Pulmonary artery endothelial cell (primary cell): ENCODE results near the gene CBFA2T2. TPM values are rescaled to one million over a fixed set of nuclear protein-coding genes. Genes with fewer than 3 reads are reported as not detected.

ENCODE experiments used
- DNase-seq: peaks from one replicate; pipeline ENCODE4 v3.0.0-alpha.2; 2011; ENCODE audit warnings: low read depth, low spot score
- total RNA-seq: library from RNA; depleted of rRNA; stranded (reverse); fragments of >200 nt; gene quantifications from 2 replicates; pipeline ENCODE4 v1.2.3, GENCODE V29; 2014

Gene CBFA2T2
- total RNA-seq, 1 donor from 2014 or later = 3.0 TPM

DNA sequence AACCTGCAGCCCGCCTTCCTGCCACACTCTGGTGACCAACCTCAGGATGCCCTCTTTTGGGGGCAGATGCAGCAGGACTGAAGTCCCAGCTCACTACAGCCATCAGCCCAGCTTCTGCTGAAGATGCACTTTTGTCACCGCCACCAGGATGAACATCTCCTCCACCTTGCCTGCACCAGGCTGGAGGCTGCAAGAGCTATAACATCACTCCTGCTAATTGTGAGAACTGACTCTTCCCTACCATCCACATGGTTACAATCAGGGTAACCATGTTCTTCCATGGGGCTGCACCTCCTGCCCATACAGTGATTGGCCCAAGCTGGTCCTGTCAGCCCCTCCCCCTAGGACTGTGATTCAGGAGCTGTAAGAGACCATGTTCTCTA is 174.9 kb downstream of the CBFA2T2 start:
- DNase-seq = no peak

DNA sequence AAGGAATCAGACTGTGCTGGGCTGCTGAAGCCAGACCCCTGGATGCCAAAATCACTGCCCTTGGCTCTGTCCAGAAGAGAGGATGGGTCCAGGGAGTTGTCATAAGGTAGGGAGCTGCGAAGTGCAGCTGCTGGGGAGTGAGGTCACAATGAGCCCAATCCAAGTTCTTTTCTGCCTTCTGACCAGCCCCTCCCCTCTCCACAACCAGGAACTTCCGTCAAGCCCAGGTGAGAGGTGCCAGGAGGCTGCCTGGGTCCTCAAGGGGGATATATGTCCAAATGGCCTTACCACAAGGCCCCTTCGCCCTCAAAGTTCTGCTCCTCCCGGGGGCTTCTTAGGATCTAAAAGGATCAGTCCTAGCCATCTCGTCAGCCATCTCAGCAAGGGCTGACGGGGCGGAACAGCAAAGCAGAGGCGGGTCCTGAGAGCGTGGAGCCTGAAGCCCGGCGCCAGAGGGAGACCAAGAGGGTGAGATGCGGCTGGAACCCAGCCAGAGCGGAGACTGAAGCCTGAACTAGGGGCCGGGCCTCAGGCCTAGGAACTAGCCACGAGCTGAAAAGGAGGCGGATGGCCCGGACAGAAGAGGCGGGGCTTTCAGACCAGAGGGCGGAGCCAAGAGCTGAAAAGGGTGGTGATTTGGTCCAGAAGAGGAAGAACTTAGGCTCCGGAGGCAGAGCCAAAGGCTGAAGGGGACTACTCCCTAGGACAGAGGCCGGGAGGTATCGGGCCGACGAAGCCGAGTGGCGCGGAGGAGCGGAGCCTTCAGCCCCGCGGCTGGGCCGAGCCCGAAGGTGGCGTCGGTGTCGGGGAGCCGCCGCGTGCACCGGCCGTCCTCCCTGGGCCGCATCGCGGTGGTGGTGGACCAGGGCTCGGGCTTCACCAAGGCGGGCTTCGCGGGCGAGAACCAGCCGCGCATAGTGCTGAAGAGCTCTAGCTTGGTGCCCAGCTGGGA is 176.7 kb downstream of the CBFA2T2 start, which contains the start of gene ACTL10:
Gene ACTL10 (plus strand): TSS at position 651 of the 952 bp plus-strand sequence. CDS start 555 bp downstream, outside the sequence.
- DNase-seq = peak; percentile 88

DNA sequence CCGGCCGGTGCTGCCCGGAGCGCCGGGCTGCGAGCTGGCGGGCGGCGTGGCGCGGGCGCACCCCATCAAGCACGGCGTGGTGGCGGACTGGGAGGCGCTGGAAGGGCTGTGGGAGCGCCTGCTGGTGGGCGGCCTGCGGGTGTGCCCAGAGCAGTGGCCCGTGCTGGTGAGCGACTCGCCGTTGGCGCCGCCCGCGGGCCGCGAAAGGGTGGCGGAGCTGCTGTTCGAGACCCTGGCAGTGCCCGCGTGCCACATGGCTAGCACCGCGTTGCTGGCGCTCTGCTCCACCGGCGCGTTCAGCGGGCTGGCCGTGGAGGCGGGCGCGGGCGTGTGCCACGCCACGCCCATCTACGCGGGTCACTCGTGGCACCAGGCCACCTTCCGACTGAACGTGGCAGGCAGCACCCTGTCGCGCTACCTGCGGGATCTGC is 177.4 kb downstream of the CBFA2T2 start:
- no peak for DNase-seq

DNA sequence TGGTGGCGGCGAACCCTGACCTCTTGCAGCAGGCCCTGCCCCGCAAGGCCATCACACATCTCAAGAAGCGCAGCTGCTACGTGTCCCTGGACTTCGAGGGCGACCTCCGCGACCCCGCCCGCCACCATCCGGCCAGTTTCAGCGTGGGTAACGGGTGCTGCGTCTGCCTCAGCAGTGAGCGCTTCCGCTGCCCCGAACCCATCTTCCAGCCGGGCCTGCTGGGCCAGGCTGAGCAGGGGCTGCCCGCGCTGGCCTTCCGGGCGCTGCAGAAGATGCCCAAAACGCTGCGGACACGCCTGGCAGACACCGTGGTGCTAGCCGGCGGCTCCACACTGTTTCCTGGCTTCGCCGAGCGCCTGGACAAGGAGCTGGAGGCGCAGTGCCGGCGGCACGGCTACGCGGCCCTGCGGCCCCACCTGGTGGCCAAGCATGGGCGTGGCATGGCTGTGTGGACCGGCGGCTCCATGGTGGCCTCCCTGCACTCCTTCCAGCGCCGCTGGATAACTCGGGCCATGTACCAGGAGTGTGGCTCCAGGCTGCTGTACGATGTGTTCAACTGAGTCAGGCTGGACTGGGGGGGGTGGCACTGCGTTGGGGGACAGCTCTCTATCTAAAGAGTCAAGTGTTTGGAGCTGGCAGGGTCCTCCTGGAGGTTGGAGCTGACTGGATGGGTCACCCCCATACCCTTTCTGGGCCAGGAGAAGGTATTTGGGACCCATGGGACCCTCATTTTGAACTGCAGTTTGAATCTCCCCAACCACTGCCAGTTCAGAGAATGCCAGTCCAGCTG is 178.0 kb downstream of the CBFA2T2 start:
- DNase-seq = no peak

DNA sequence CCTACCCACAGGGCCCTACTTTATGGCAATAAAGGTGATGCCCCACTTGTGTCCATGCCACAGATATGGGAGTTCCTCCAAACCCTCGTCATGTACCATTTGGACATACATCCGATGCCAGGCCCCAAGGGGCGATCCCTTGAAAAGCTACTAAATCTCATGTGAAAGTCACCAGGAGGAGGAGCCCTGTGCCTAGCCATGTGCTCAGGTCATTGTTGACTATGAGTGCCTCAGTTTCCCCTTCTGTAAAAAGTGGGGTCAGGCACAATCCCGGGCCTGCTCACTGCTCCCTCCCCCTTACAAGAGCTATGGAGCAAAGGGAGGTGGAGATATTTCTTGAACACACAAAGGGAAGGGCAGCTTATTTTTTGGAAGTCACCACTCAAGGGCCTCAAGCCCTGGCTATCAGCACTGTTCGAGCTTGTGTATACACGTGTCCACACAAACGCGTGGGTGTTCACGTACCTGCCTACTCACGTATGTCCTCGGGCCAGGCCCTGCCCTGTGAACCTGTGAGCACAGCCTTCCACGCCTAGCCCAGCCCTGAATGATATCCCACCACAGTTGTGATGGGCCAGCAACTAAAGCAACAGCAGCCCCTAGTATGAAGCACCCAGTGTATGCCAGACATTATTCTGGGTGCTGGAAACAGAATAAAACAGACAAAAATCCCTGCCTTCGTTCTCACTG is 178.7 kb downstream of the CBFA2T2 start:
- DNase-seq = no peak

DNA sequence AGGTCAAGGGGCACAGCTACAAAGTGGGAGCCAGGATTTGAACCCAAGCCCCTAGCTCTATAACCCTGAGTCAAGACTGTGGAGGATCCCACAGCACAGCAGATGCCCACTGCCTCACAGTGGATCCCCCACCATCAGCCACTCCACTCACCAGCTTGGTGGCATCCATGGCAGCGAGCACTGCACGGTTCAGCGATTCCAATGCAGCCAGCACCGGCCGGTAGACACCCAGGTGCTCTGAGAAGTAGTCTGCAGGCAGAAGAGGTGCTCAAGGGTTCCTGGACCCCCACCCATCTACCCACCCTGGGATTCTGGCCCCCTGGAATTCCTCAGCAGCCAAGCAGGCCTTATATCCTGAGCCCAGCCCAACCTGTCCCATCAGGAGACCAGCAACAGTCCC is 179.3 kb downstream of the CBFA2T2 start:
- DNase-seq = no peak

DNA sequence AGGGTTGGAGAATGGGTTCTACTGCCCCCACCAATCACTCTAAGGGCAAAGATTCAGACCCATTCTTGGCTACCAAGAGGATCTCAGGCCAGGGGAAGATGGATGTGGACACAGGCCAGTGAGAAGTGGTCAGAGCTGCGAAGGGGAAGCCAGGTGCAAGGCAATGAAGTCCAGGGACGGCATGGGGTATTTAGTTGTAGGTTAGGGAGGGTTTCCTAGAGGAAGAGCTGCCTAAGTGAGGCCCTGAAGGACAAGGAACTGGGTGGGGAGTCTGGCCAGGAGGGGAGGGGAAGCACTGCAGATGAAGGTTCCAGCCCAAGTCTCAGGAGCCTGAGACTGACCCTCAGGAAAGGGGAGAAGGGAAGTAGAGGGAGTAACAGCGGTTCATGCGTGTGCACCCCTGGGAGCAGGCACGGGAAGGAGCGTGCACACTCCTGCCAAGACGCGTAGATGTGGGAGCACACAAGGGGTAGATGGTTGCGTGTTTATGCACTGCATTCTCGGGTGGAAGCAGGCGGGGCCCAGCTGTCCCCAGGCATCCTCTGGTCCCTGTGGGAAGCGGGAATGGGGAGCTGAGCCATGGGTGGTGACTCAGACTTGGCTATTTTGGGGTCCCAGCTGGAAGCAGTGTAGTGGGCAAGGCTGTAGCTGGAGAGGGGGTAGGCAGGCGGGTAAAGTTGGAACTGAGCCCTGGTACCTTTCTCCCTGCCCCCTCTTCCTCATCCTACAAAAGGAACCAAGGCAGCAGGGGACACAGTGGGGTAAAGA is 180.2 kb downstream of the CBFA2T2 start:
- no peak for DNase-seq

DNA sequence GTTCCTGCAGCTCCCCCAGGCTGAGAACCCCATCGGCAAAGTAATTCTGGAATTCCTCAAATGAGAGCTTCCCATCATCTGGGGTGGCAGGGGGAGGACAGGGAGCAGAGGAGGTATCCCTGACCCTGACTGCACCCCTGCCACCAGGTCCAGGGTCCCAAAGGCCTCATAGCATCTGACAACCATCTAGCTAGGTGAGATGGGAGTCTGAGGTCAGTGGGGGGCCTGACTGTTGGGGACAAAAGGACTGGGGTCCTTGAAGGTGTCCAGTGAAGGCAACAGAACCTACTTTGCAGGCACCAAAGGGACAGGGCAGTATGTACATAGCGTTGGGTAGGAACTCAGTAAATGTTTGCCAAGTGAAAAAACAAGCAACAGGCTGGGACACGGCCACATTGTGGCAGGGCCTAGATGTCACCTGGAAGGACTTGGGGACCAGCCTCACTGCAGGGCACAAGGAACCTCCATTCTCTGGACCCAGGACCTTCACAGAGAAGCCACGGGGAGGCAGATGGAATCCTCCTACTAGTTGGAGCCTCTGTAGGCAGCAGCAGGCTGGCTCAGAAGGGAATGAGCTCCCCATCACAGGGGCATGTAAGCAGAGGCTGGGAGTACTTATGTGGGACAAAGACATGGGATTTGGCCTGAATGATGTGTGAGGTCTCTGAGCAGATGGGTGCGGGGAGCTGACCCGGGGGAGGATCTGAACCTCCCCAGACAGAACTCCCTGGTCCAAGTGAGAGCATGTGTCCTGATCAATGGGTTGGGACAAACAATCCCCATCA is 181.0 kb downstream of the CBFA2T2 start:
- no peak for DNase-seq

DNA sequence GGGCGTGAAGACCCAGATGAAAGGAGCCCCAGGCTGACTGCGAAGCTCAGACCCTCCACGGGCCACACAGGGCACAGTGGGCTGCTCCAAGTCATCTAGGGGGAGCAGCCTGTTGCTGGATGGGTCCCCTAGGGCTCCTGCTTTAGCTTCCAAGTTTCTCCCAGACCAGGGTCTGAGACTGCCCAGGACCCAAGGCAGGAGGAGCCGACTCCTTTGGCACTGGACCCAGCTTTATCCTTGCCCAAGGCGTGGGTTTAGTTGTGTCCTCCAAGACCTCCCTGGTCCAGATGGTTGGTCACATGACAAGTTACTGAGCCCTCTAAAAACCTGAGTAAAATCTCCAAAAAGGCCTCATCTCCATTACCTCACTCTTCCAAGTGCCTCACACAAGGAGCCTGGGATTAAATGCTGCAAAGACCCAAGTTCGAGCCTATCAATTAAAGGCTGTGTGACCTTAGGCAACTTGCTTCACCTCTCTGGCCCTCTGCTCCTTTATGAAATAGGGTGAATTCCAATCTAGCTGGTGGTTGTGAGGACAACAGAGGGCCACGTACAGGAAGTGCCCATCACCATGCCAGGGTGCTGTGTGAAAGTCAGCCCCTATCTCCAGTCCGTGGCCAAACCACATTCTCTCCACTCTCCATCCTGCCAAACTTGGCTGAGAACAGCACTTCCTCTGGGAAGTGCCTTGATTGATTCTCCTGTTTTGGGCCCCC is 181.8 kb downstream of the CBFA2T2 start:
- DNase-seq = no peak

DNA sequence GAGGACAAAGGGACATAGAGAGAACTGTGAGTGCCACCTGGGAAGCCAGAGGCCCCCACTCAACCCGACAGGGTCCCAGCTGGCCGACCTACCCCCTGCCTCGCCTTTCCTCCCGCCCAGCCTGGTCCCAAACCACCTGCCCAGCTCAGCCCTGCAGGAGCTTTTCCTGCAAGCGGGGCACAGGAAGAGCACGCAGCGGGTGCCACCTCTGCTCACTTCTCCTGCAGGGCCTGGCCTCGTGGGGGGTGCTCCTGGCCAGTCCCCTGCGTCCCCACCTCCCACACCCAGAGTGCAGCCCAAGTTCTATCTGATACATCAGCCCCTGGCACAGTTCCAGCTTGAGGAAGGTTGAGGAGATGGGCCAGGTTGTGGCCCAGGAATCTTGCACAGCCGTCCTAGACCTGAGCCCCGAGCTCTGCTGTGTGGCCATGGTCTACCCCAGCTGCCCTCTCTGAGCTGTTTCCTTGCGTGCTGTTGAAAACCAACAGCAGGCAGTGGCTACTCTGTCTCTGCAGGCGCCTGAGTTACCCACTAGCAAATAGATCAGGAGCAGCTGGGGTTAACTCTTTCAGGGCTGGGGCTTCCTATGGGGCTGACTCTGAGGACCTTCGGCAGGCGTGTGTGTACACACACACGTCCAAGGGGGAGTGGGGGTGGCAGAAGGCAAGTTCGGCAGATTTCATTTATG is 182.7 kb downstream of the CBFA2T2 start:
- DNase-seq = no peak

DNA sequence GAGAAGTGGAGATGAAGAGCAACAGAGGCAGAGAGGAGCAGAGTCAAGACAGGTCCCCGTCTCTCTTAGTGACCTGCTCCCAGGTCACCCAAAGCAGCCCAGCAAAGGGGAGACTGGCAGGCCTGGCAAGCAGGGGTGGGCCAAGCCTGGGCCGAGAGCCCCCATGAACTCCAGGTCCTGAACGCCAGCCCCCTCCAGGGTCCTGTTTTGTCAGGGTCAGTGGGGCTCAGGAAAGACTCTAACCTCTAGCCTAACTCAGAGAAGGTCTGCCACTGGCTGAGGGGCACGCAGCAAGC is 183.2 kb downstream of the CBFA2T2 start:
- DNase-seq = no peak

DNA sequence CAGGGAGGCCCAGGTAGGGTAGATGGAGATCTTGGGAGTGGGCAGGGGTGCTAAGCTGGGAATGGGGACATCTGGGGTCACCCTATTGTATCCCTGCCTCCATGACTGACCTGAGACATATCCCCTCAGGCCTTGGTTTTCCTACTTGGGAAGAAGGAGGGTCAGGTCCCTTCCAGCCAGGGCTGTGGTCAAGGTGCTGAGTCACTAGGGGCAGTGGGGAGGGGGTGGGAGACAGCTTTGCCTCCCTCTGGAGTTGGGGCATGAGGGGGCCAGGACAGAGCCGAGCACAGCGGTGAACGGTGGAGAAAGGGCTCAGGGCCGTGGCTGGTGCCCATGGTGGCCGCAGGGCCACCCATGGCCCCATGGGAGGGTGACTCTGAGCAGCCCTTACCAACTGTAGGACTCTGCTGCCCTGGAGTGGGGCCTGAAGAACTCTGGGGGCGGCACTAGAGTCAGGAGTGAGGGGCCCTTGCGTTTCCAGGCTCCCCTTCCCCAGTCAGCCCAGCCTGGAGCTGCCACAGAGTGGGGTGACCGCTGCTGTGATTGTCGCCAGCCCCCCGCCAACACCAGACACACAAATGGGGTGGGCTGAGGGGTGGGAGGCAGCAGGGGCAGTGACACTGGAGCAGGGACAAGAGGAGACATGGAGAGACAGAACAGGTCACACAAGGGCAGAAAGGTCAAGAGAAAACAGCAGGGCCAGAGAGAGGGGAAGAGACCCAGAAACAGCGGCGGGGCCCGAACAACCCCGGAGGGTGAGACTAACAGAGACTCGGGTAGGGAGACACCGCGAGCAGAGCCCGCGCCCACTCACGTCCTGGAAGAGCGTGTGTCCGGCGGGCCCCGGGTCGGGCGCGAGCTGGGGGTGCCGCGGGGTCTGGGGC is 183.8 kb downstream of the CBFA2T2 start:
- no peak for DNase-seq

DNA sequence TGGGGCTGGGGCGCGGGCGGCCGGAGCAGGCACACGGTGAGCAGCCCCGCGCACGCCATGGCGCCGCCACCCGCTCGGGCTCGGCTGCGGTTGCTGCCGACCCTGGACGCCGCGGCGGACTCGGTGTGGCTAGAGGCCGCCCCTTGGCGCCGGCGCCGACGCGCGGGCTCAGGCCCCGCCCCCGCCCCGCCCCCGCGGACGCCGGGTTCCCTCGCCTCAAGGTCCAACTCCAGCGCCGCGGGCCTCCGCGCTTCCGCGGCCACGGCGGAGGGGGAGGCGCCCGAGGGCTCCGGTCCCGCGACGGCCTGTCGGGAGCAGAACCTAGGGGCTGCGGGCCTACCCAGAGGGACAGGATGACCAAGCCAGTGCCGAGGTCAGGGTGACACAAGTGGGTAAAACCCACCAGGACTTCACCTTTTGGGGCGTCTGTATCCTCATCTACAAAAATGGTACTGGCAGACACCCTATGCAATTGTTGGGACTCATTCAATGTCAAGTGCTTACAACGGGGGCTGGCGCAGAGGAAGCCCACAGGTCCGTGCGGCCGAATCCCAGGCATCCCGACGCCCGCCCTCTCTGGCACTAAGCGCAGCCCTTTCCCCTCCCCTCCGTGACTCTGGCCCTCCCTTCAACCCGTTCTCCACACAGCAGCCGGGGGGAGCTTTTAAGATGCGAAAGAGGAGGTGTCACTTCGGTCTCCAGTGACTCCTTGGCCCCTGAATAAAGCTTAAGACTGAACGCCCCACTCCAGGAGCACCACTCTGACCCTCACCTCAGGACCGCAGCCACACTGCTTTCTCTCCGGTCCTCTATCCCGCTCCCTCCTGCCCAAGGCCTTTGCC is 184.6 kb downstream of the CBFA2T2 start, which contains the start of gene NECAB3:
Gene NECAB3 (minus strand): TSS at position 135 of the 842 bp plus-strand sequence. CDS start 76 bp downstream, at position 59.
- no peak for DNase-seq

DNA sequence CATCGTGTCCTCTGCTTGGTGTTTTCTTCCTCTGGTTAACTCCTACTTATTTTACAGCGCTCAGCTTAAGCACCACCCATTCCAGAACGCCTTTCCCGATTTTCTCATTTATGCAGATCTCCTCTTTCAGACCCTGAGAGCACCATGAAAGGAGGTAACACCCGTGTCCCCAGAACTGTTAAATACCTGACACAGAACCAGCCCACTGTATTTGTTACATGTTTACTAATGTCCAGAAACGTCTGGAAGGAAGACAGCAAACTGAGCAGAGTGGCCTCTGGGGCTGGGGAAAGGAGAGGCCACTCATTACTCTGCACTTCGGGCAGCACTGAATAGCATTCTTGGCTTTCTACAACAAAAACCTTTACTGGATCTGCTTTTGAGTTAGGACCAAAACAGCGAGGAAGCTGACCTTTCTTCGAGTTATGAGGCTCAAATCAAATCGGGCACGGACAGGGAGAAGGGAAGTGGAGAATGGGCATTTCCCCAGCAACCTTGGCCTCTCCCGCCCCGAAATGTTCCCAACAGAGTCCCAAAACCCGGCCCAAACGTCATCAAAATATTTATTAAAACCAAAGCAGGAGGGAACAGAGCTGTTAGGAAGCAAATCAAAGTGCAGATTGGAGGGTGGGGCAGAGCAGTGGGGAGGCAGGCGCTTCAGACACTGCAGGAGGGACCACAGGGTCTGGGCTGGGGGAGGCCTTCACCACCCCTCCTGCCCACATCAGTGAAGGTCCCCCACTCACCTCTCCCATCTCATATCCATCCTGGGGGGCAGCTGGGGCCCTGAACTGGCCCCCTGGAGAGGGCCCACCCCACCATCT is 185.5 kb downstream of the CBFA2T2 start:
- no peak for DNase-seq

DNA sequence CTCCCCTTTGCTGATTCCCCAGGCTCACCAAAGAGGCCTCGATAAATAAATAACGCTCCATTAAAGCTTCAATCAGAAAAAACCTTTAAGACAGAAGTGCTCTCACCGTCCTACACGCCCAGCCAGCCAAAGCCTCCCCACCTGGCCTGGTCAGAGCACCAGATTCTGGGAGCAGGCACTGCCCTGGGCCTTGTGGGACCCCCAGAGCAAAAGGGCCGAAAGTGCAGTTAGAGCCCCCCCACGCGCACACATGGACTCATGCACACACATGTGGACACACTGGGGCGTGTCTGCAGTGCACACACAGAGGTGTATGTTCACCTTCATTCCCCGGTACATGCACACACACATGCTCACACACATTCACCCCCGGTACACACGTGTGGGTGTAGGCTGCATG is 186.2 kb downstream of the CBFA2T2 start:
- no peak for DNase-seq
